HepG2 (cell line): Measurements from ENCODE around the gene SOCS1. TPM values are rescaled to one million over a fixed set of nuclear protein-coding genes. Genes with fewer than 3 reads are reported as not detected.
A peak's percentile ranks its signal among the peaks of the same experiment; 100 is the strongest.

ENCODE experiments used
- ADNP ChIP-seq: sonication (generic); formaldehyde crosslinking; IDR thresholded peaks from 2 replicates; pipeline ENCODE4 v1.4.0; 2020; ENCODE audit warnings: missing genetic modification reagents
- CENPT ChIP-seq: sonication (generic); formaldehyde crosslinking; IDR thresholded peaks from 2 replicates; pipeline ENCODE4 v1.8.0; 2022; ENCODE audit warnings: low read depth, mild to moderate bottlenecking, moderate library complexity, missing genetic modification reagents
- ERF ChIP-seq: IDR thresholded peaks from 2 replicates; pipeline ENCODE4 v1.6.1; 2018; ENCODE audit warnings: missing biosample characterization, missing genetic modification reagents
- FOXO4 ChIP-seq: sonication (generic); formaldehyde crosslinking; conservative IDR thresholded peaks from 2 replicates; pipeline ENCODE4 v1.8.1; 2023; ENCODE audit warnings: missing genetic modification reagents
- IRF2 ChIP-seq: IDR thresholded peaks from 2 replicates; pipeline ENCODE4 v1.6.1; 2018; ENCODE audit warnings: missing genetic modification reagents, missing compliant biosample characterization
- KLF6 ChIP-seq: IDR thresholded peaks from 2 replicates; pipeline ENCODE4 v1.8.0; 2016; ENCODE audit warnings: missing biosample characterization, missing genetic modification reagents
- NBN ChIP-seq: fragments of 450-650 bp; conservative IDR thresholded peaks from 2 replicates; pipeline ENCODE4 v1.6.1; 2017
- NCOR1 ChIP-seq: fragments of 200-600 bp; sonication (generic); IDR thresholded peaks from 2 replicates; pipeline ENCODE4 v1.7.0; 2017; ENCODE audit warnings: antibody characterized with exemption, low read length, borderline replicate concordance
- NFAT5 ChIP-seq: sonication (generic); formaldehyde crosslinking; IDR thresholded peaks from 2 replicates; pipeline ENCODE4 v1.4.0; 2020; ENCODE audit warnings: missing genetic modification reagents
- NFIC ChIP-seq: IDR thresholded peaks from 2 replicates; pipeline ENCODE4 v1.6.1; 2012; ENCODE audit warnings: mild to moderate bottlenecking, low read length, inconsistent platforms
- PCBP2 ChIP-seq: fragments of 200-400 bp; formaldehyde crosslinking; optimal IDR thresholded peaks from 2 replicates; pipeline ENCODE3; 2018; ENCODE audit warnings: low read length, low read depth; ENCODE audit not compliant: poor library complexity, severe bottlenecking
- PHF21A ChIP-seq: sonication (generic); formaldehyde crosslinking; IDR thresholded peaks from 2 replicates; pipeline ENCODE4 v1.5.0; 2020; ENCODE audit warnings: mild to moderate bottlenecking, missing genetic modification reagents
- PPARG ChIP-seq: conservative IDR thresholded peaks from 2 replicates; pipeline ENCODE4 v1.6.1; 2016; ENCODE audit warnings: missing biosample characterization, missing genetic modification reagents
- TGIF2 ChIP-seq: IDR thresholded peaks from 2 replicates; pipeline ENCODE4 v1.6.1; 2016; ENCODE audit warnings: control low read depth, missing compliant biosample characterization
- WIZ ChIP-seq: sonication (generic); formaldehyde crosslinking; IDR thresholded peaks from 2 replicates; pipeline ENCODE4 v1.5.1; 2020; ENCODE audit warnings: mild to moderate bottlenecking, missing genetic modification reagents
- ZBTB14 ChIP-seq: sonication (generic); formaldehyde crosslinking; IDR thresholded peaks from 2 replicates; pipeline ENCODE4 v1.4.0; 2020; ENCODE audit warnings: missing genetic modification reagents
- ZBTB8A ChIP-seq: sonication (generic); formaldehyde crosslinking; IDR thresholded peaks from 2 replicates; pipeline ENCODE4 v1.4.0; 2020; ENCODE audit warnings: mild to moderate bottlenecking, low read depth, missing genetic modification reagents, borderline replicate concordance
- ZNF562 ChIP-seq: sonication (generic); formaldehyde crosslinking; IDR thresholded peaks from 2 replicates; pipeline ENCODE4 v1.8.0; 2022; ENCODE audit warnings: missing genetic modification reagents, borderline replicate concordance
- ZNF589 ChIP-seq: sonication (generic); formaldehyde crosslinking; conservative IDR thresholded peaks from 2 replicates; pipeline ENCODE4 v1.8.0; 2022; ENCODE audit warnings: mild to moderate bottlenecking, moderate library complexity, missing genetic modification reagents
- ZNF772 ChIP-seq: sonication (generic); formaldehyde crosslinking; IDR thresholded peaks from 2 replicates; pipeline ENCODE4 v1.5.0; 2020; ENCODE audit warnings: mild to moderate bottlenecking, missing genetic modification reagents
- ZNF776 ChIP-seq: sonication (generic); formaldehyde crosslinking; IDR thresholded peaks from 2 replicates; pipeline ENCODE4 v1.4.0; 2020; ENCODE audit warnings: mild to moderate bottlenecking, missing genetic modification reagents
- ZNF781 ChIP-seq: sonication (generic); formaldehyde crosslinking; IDR thresholded peaks from 2 replicates; pipeline ENCODE4 v1.5.1; 2020; ENCODE audit warnings: borderline replicate concordance, mild to moderate bottlenecking, missing genetic modification reagents; ENCODE audit errors: not compliant biosample characterization
- ZZZ3 ChIP-seq: sonication (generic); formaldehyde crosslinking; IDR thresholded peaks from 2 replicates; pipeline ENCODE4 v1.4.0; 2020; ENCODE audit warnings: missing genetic modification reagents, mild to moderate bottlenecking, borderline replicate concordance
- polyA plus RNA-seq, 8 experiments: library from polyadenylated mRNA; depleted of rRNA in 3 of 8; stranded (reverse) in 7 of 8; unstranded in 1 of 8; fragments of >200 nt; fragmentation: Illumina TruSeq in 4 of 8; extraction: Trizol in 4 of 8; gene quantifications; 2 replicates each; pipeline versions ENCODE4 v1.2.1 to v1.2.3, GENCODE V29; 2011 to 2016; ENCODE audit warnings: low read depth in 4 of 8, missing spikeins in 1 of 8, mixed read lengths in 1 of 8; ENCODE audit not compliant: insufficient read depth in 1 of 8
- total RNA-seq, 5 experiments: library from RNA; depleted of rRNA; stranded (reverse); fragments of >200 nt; fragmentation: Illumina TruSeq; extraction: Trizol; gene quantifications; 2 replicates each; pipeline ENCODE4 v1.2.3, GENCODE V29; 2016; ENCODE audit warnings: low read depth in 1 of 5

Gene SOCS1
- total and polyA plus RNA-seq, 2 of the 13 experiments (the other 11 are each of a cell fraction or from before 2014, with no cell fraction given), result 5.3 to 6.3 TPM

- TF ChIP-seq NCOR1, result no peak
- TF ChIP-seq IRF2 (CRISPR knock-in tag), result peak; percentile 94
- TF ChIP-seq PCBP2, result peak; percentile 9
- TF ChIP-seq PHF21A (CRISPR knock-in tag), result peak; percentile 82; the same call in 1 of the 2 replicates
- no peak for TF ChIP-seq PPARG (CRISPR knock-in tag)
- 0 out of 2 replicates have a peak, but pooled peaks have one; percentile 76 for TF ChIP-seq ZNF589
- TF ChIP-seq CENPT, result peak; percentile 91
- TF ChIP-seq ZNF772 (CRISPR knock-in tag), result peak; percentile 67; the same call in 1 of the 2 replicates
- peak; percentile 63; the same call in 1 of the 2 replicates for TF ChIP-seq ZBTB14 (CRISPR knock-in tag)
- TF ChIP-seq ZZZ3, result peak; percentile 81
- TF ChIP-seq ADNP (CRISPR knock-in tag), result peak; percentile 70
- peak; percentile 38; the same call in 1 of the 2 replicates for TF ChIP-seq ZNF776 (CRISPR knock-in tag)
- no peak for TF ChIP-seq NBN
- peak; percentile 72; the same call in 1 of the 2 replicates for TF ChIP-seq ERF
- 0 out of 2 replicates have a peak, but pooled peaks have one; percentile 40 for TF ChIP-seq ZBTB8A (CRISPR knock-in tag)
- no peak for TF ChIP-seq KLF6 (CRISPR knock-in tag)
- TF ChIP-seq TGIF2, result peak; percentile 81; the same call in 1 of the 2 replicates
- peak; percentile 81; the same call in 1 of the 2 replicates for TF ChIP-seq NFAT5 (CRISPR knock-in tag)
- no peak for TF ChIP-seq NFIC
- 0 out of 2 replicates have a peak, but pooled peaks have one; percentile 41 for TF ChIP-seq WIZ
- no peak for TF ChIP-seq FOXO4 (CRISPR knock-in tag)
- TF ChIP-seq ZNF781 (CRISPR knock-in tag), result peak; percentile 75
- no peak for TF ChIP-seq ZNF562 (CRISPR knock-in tag)
These were observed 1.3 kb upstream of the SOCS1 start (continued) for GRCh38 chr16:11257131-11257938.
